Activated T-helper 17 cell treated with anti-CD3 and anti-CD28 coated beads, Interleukin-2, amount 50 U/mL, for 72 hours (primary cell): ENCODE data around the gene CALR. TPM values are rescaled to one million over a fixed set of nuclear protein-coding genes. Genes with fewer than 3 reads are reported as not detected.

Experiments used
- ATAC-seq: fragments of 150-1000 bp; cut with Tn5 transposase; replicated peaks from 2 replicates; pipeline ENCODE4 v1.10.0; 2021; ENCODE audit warnings: mild to moderate bottlenecking, moderate library complexity
- H3K27ac Mint-ChIP-seq: one replicate; pipeline ENCODE4 v1.8.0; 2022; ENCODE audit warnings: mixed read lengths
- H3K27me3 Mint-ChIP-seq: one replicate; pipeline ENCODE4 v1.8.0; 2022; ENCODE audit warnings: mixed read lengths
- H3K36me3 Mint-ChIP-seq: one replicate; pipeline ENCODE4 v1.8.0; 2022; ENCODE audit warnings: low read depth, mild to moderate bottlenecking, mixed read lengths
- H3K4me1 Mint-ChIP-seq: one replicate; pipeline ENCODE4 v1.8.0; 2022; ENCODE audit warnings: mixed read lengths
- H3K4me3 Mint-ChIP-seq: one replicate; pipeline ENCODE4 v1.8.0; 2022; ENCODE audit warnings: mild to moderate bottlenecking, mixed read lengths
- H3K9me3 Mint-ChIP-seq: one replicate; pipeline ENCODE4 v1.8.0; 2022; ENCODE audit warnings: mixed read lengths
- total RNA-seq, 2 donors: library from RNA; stranded (reverse); gene quantifications; one replicate each; pipeline ENCODE4 v1.2.3, GENCODE V29; 2022

Gene CALR
- total RNA-seq, 2 donors from 2014 or later = 502 to 770 TPM

GRCh38 chr19:12990853-12991252, 52.4 kb downstream of the CALR start:
- Mint-ChIP-seq H3K4me1 (peaks cover 6% of the 10 kb centered on the region), H3K27ac (no peak overlapping the region), H3K36me3 (peaks cover 6% of the 10 kb centered on the region), H3K9me3 (no peaks in the 10 kb centered on the region), H3K27me3 (peaks cover 16% of the 10 kb centered on the region), H3K4me3 (no peak overlapping the region)
- no peak for ATAC-seq

DNA sequence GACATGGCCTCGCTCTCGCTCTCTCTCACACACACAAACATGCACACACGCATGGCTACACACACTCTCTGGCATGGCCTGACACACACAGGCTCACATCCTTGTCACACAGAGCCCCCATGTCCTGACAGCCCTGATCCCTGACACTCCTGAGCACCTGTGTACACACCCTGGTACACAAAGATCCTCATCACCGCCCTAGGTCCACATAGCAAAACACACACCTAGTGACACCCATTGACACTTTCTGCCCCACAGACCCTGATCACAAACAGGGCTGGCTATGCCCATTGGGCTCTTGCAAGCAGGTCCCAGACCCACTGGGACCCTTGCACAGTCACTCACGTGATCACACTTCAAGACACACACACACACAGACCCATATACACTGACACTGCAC, 52.9 kb downstream of the CALR start:
- Mint-ChIP-seq H3K36me3 (peaks cover 6% of the 10 kb centered on the region), H3K4me3 (no peak overlapping the region), H3K9me3 (no peaks in the 10 kb centered on the region), H3K27me3 (peaks cover 16% of the 10 kb centered on the region), H3K27ac (no peak overlapping the region), H3K4me1 (peaks cover 6% of the 10 kb centered on the region)
- no peak for ATAC-seq

- Mint-ChIP-seq H3K27ac (no peak overlapping the region), H3K9me3 (no peaks in the 10 kb centered on the region)
- no peak for ATAC-seq
Measured at GRCh38 chr19:12992729-12993128, 54.3 kb downstream of the CALR start.

DNA sequence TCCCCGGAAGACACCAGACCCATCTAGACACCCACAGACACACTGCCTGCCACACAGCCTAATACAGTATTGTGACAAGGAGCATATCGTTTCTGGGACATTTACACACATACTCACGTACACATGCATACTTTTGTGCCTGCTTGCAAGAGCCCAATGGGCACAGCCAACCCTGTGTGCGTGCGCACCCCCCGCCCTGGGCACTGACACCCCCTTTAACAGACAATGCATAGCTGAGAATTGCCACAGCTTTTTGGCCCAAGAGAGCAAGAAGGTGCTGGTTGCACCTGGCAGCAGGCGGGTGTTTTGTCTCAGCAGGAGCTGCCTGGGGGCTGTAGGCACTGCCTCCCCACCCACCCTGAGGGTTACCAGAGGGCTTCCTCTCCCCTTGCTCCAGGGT, 55.2 kb downstream of the CALR start:
- Mint-ChIP-seq H3K4me1 (peaks cover 6% of the 10 kb centered on the region), H3K4me3 (no peak overlapping the region), H3K9me3 (no peaks in the 10 kb centered on the region), H3K27me3 (peaks cover 16% of the 10 kb centered on the region), H3K27ac (no peak overlapping the region), H3K36me3 (peaks cover 6% of the 10 kb centered on the region)
- ATAC-seq = no peak

More at GRCh38 chr19:12992729-12993128, 54.3 kb downstream of the CALR start:
- Mint-ChIP-seq H3K27me3 (peaks cover 12% of the 10 kb centered on the region), H3K4me3 (no peak overlapping the region), H3K36me3 (peaks cover 6% of the 10 kb centered on the region), H3K4me1 (peaks cover 6% of the 10 kb centered on the region)

Other genes with a start within 250 kb of the CALR start
- 1 to 10 TPM; 4.7 to 9.9 TPM for gene FBXW9, start 242.0 kb upstream of the CALR start, total RNA-seq
- 100 to 1,000 TPM in 1 of 2 donors, 10 to 100 TPM in 1; 71.9 to 106 TPM for gene TNPO2, start 214.7 kb upstream of the CALR start, total RNA-seq
- gene TRIR, start 203.9 kb upstream of the CALR start, total RNA-seq = 100 to 1,000 TPM; 135 to 172 TPM
- gene GET3, start 201.1 kb upstream of the CALR start, total RNA-seq = 10 to 100 TPM; 37.7 to 66.6 TPM
- gene BEST2, start 186.8 kb upstream of the CALR start, total RNA-seq = not detected
- gene HOOK2, start 163.1 kb upstream of the CALR start, total RNA-seq = 10 to 100 TPM; 22.5 to 44.4 TPM
- 100 to 1,000 TPM; 328 to 586 TPM for gene JUNB, start 147.1 kb upstream of the CALR start, total RNA-seq
- gene PRDX2, start 136.8 kb upstream of the CALR start, total RNA-seq = 100 to 1,000 TPM; 307 to 415 TPM
- 10 to 100 TPM; 25.5 to 32.7 TPM for gene THSD8, start 136.5 kb upstream of the CALR start, total RNA-seq
- 10 to 100 TPM; 30.1 to 53.5 TPM for gene RNASEH2A, start 132.0 kb upstream of the CALR start, total RNA-seq
- not detected for gene RTBDN, start 104.0 kb upstream of the CALR start, total RNA-seq
- 1 to 10 TPM; 2.4 to 2.6 TPM for gene MAST1, start 100.1 kb upstream of the CALR start, total RNA-seq
- 10 to 100 TPM; 32.5 to 34.2 TPM for gene DNASE2, start 57.2 kb upstream of the CALR start, total RNA-seq
- under 1 TPM in 1 of 2 donors, not detected in 1; 0.61 TPM for gene KLF1, start 51.4 kb upstream of the CALR start, total RNA-seq
- 10 to 100 TPM; 25.8 to 48.4 TPM for gene GCDH, start 47.4 kb upstream of the CALR start, total RNA-seq
- gene SYCE2, start 19.3 kb upstream of the CALR start, total RNA-seq = 1 to 10 TPM; 1.6 to 6.2 TPM
- gene FARSA, start 4.9 kb upstream of the CALR start, total RNA-seq = 100 to 1,000 TPM in 1 of 2 donors, 10 to 100 TPM in 1; 87.9 to 130 TPM
- gene RAD23A, start 7.3 kb downstream of the CALR start, total RNA-seq = 100 to 1,000 TPM; 129 to 156 TPM
- gene GADD45GIP1, start 18.6 kb downstream of the CALR start, total RNA-seq = 10 to 100 TPM; 17.0 to 27.9 TPM
- under 1 TPM; 0.30 to 0.40 TPM for gene DAND5, start 31.0 kb downstream of the CALR start, total RNA-seq
- 1 to 10 TPM in 1 of 2 donors, under 1 TPM in 1; 0.43 to 1.1 TPM for gene NFIX, start 56.9 kb downstream of the CALR start, total RNA-seq
- 1 to 10 TPM; 1.1 to 1.6 TPM for gene LYL1, start 164.2 kb downstream of the CALR start, total RNA-seq
- 10 to 100 TPM; 66.4 to 83.2 TPM for gene TRMT1, start 178.1 kb downstream of the CALR start, total RNA-seq
- gene NACC1, start 179.7 kb downstream of the CALR start, total RNA-seq = 10 to 100 TPM; 70.8 to 80.6 TPM
- 10 to 100 TPM; 76.4 to 91.3 TPM for gene STX10, start 211.8 kb downstream of the CALR start, total RNA-seq
- 100 to 1,000 TPM in 1 of 2 donors, 10 to 100 TPM in 1; 85.9 to 140 TPM for gene IER2, start 211.8 kb downstream of the CALR start, total RNA-seq